Gastrocnemius medialis (tissue), 4 donors: ENCODE measurements around the gene CAMTA1.

Experiments
- CTCF ChIP-seq, 5 experiments: fragments of 450-650 bp in 3 of 5; fragments of 200-600 bp in 2 of 5; sonication (generic) in 2 of 5; IDR thresholded peaks in 4 of 5; conservative IDR thresholded peaks in 1 of 5; 1 replicate in 4 of 5; 2 replicates in 1 of 5; pipeline ENCODE4 v1.5.1; 2016 to 2019; ENCODE audit warnings: antibody characterized with exemption in 5 of 5, mild to moderate bottlenecking in 3 of 5, moderate library complexity in 3 of 5
- POLR2A ChIP-seq, 2 donors: fragments of 450-650 bp; IDR thresholded peaks; one replicate each; pipeline ENCODE4 v1.6.1; 2017; ENCODE audit warnings: antibody characterized with exemption in 2 of 2, mild to moderate bottlenecking in 2 of 2, moderate library complexity in 2 of 2

- no peak for TF ChIP-seq CTCF (IDR thresholded peaks at IDR 0.05 in 4 of 5, conservative IDR thresholded peaks at IDR 0.05 in 1 of 5)
- no peak for TF ChIP-seq POLR2A (IDR thresholded peaks at IDR 0.05)
These were observed 621.6 kb downstream of the CAMTA1 start for GRCh38 chr1:7406641-7407543.
